T follicular helper cell (primary cell): ENCODE results near the gene LHX3.
A peak's percentile ranks its signal among the peaks of the same experiment; 100 is the strongest.
"Not testable (repeated sequence)": the region's sequence is repeated elsewhere in the genome, so short reads cannot be mapped to it uniquely, and the experiment has no call there.

Experiments
- DNase-seq: peaks from one replicate; pipeline ENCODE4 v3.0.0-alpha.2; 2020; ENCODE audit warnings: low read depth

The LHX3 gene

GRCh38 chr9:136241542-136241941 is 36.6 kb upstream of the LHX3 start:
- no peak for DNase-seq

- no peak for DNase-seq
Measured at GRCh38 chr9:136240941-136241340, 36.0 kb upstream of the LHX3 start.

- DNase-seq = no peak
Measured at GRCh38 chr9:136239983-136240330, 35.0 kb upstream of the LHX3 start.

DNA sequence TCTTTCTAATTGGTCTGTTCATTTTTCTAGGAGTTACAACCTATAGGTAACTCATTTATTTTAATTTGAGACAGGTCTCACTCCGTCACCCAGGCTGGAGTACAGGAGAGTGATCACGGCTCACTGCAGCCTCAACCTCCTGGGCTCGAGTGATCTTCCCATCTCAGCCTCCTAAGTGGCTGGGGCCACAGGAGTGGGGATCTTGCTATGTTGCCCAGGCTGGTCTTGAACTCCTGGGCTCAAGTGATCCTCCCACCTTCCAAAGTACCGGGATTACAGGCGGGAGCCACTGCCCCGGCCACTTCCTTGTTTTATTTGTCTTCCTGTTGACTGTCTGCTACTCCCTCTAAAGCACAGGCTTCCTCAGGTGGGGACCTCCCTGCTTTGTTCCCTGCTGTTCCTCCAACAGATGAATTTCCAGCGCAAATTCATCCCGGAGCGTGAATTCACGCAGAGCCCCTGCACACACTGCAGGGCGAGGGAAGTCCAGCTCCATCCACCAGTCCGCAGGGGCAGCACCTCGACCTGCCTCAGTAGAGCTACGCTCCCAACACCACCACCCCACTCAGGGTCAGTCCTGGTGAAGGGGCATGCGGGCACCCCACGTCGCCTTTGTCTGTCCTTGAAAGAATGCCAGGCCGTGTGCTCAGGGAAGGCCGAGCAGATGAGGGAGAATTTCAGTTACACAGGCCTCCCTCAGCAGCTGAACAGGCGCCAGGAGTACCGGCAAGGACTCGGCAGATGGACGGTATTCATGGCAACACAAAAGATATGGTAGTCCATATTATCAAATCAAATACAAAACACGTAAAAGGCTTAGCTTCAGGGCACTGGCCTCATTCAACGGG is 34.4 kb upstream of the LHX3 start:
- DNase-seq = no peak

DNA sequence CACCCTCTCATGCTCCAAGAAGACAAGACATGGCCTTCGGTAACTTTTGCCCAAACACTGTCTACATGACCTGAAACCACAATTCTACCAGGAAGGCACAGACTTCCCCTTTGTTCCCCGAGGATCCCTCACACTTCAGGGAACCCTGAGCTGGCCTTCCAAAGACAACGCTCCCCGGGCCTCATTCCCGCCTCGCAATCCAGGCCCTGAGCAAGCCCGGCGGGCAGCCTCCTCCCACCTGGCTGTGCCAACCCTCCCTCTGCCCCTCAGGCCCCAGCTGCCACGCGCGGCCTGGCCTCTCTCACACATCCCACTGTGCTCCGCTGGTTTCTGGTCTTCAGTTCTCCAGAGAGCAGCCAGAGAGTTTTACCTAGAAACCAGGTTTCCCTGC is 33.4 kb upstream of the LHX3 start:
- DNase-seq = no peak

DNA sequence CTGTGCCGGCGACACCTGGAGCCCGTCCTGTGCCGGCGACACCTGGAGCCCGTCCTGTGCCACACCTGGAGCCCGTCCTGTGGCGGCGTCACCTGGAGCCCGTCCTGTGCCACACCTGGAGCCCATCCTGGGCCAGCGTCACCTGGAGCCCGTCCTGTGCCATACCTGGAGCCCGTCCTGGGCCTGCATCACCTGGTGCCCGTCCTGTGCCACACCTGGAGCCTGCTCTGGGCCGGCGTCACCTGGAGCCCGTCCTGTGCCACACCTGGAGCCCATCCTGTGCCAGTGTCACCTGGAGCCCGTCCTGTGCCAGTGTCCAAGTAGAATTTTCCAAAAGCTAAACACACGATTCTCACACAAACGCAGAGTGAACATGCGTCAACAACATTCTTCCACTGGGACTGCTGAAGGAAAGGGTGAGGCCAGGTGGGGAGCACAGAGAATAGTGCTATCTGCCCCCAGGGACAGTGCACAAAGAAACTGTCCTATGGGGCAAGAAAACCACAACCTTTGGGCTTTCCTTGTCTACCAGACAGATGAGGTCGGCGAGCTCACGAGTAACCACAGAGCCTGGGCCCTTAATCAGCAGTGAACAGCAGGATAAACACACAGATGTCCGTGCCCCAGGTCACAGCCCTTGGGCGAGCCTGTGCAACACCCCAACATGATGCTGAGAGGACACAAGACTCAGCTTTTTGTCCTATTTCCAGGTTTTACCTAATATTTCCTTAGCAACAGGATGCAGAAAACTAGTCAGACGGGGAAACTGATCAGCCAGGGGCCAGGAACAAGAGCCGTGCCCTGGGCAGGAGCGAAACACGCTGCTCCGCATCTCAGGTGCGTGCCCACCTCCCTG is 32.8 kb upstream of the LHX3 start:
- DNase-seq = no peak

- DNase-seq = not testable (repeated sequence)
Measured at GRCh38 chr9:136236471-136237410, 31.8 kb upstream of the LHX3 start.

DNA sequence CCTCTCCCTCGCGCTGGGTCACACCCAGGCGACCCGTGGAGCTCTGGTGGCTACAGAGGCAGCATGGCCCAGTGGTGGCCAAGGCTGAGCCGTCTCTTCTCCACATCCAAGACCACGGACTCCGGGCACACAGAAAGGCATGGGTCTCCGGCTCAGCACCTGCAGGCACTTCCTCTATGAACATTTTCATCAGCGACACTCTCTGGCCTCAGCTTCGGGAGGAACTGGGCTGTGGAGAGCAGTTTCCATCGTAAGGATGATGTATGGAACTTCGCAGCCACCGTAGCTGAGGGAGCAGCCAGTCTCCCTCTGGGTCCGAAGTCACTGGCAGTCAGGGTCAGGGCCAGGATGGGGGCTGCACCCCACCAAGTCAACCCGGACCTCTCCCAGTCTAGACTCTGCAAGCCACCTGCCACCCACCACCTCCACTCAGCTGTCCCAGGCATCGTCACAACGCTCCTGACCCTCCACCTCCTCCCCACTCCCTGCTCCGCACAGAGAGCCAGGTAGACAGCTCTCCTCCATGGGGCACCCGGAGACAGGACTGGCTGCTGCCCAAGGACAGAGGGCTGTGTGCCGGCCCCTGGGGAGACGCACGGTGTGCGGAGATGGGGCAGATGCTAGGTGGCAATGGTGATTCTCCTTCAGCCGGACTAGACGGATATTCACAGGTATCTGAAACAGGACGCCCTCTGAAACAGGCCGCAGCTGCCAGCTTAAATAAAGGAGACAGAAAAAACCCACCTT is 31.0 kb upstream of the LHX3 start:
- no peak for DNase-seq

GRCh38 chr9:136235171-136235570 is 30.2 kb upstream of the LHX3 start:
- DNase-seq = no peak

DNA sequence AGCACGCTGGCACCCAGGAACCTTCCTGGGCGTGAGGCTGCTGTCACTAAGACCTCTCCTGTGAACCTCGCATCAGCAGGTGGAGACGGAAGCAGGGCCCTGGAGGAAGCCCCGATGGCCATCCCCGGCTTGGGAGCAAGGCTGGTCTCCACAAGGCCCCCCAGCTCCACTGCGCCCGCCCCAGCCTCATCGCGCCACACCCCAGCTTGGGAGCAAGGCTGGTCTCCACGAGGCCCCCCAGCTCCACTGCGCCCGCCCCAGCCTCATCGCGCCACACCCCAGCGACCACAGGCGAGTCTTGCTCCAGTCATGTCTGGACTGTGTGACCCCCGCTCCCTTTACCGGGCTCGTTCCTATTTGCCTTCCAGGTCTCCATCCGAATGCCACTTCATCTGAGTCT is 29.7 kb upstream of the LHX3 start:
- no peak for DNase-seq

GRCh38 chr9:136233868-136234267 is 28.9 kb upstream of the LHX3 start:
- no peak for DNase-seq

DNA sequence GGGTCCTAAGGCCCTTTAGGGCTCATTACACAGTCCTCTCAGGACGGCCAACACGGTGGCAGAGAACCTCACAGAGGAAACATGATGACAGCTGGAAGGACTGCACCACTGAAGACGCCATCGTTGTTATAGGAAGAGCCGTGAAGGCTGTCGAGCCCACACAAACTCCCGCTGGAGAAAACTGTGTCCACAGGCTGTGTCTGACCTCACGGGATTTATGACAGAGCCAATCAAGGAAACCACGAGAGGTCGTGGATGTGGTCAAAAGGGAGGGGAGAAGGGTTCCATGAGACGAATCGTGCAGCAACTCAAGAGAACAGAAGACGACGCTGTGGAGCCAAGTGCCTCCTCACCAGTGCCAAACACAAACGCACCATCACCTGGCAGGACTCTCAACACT is 28.5 kb upstream of the LHX3 start:
- no peak for DNase-seq

DNA sequence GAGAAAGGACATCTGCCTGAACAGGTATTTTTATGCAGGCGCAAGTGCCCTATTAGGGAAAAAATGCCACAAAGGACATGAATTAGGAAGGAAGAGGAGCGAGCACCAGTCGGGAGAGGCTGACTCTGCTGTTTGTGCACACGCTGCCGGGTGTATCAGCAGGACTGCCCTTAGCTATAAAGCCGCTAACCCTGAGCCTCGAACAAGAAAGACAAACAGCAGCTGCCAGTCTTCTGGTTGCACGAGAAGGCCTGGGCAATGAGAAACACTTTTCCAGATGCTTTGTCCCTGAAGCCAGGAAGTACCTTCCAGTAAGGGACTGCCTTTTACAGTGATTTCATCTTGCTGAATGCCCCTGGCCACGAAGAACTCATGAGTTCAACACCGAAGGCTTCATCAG is 28.0 kb upstream of the LHX3 start:
- DNase-seq = no peak

GRCh38 chr9:136231478-136232297 is 26.8 kb upstream of the LHX3 start:
- DNase-seq = peak; percentile 12

DNA sequence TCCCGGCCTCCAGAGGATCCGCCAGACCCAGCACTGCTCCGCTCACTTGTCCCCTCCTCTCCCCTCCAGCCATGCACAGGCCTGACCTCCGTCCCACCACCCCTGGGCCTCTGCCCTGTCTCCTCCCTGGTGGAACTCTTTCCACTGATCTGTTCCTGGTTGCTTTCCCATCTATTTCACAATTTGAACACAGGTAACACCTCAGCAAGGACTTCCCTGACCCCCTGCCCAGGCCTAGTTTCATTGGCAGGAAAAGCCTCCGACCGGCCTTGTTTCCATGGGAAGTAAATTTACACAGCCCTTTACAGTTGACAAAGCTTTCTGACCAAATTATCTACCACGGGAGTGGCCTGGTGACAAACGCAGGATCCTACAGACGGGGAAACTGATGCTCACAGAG is 25.8 kb upstream of the LHX3 start:
- DNase-seq = no peak

- DNase-seq = no peak
Measured at GRCh38 chr9:136230365-136230764, 25.4 kb upstream of the LHX3 start.

DNA sequence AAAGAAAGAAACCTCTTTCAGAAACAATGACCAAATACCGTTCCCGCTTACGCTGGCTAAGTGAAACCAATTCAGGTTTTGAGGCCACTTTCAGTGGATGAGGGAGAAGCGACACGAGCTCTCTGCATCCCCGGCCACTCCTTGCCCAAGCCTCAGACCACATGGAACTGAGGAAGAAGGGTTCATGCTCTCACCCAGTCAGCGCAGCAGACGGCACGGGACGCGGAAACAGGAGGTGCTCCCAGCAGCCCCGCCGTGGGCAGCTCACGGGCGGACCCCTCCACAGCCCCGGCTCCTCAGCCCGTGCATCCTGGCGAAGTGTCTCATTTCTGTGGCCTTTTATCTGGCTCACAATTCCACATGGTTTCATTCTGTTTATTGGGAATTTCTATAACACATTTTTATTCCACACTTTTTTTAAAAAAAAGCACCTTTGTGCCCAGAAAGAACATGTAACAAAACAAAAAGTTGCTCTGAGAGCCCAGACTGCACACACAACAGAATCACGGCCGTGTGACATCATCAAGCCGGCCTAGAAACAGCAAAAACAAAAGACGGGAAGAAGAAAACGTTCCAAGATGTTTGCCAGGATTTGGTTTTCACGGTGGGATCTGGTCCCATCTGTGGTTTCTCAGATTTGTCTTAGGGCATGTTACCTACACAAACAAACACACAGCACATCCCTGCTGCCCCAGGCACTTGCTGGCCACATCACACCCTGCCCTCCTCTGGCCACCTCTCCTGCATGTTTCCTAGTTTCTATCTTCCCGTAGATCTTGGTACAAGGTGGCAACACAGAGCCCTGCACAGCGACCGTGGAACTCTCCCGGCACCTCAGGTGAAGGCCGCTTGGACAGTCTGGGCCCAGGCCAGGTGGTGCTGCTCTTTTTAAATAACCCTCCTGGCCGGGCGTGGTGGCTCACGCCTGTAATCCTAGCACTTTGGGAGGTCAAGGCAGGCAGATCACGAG is 24.5 kb upstream of the LHX3 start:
- DNase-seq = no peak

DNA sequence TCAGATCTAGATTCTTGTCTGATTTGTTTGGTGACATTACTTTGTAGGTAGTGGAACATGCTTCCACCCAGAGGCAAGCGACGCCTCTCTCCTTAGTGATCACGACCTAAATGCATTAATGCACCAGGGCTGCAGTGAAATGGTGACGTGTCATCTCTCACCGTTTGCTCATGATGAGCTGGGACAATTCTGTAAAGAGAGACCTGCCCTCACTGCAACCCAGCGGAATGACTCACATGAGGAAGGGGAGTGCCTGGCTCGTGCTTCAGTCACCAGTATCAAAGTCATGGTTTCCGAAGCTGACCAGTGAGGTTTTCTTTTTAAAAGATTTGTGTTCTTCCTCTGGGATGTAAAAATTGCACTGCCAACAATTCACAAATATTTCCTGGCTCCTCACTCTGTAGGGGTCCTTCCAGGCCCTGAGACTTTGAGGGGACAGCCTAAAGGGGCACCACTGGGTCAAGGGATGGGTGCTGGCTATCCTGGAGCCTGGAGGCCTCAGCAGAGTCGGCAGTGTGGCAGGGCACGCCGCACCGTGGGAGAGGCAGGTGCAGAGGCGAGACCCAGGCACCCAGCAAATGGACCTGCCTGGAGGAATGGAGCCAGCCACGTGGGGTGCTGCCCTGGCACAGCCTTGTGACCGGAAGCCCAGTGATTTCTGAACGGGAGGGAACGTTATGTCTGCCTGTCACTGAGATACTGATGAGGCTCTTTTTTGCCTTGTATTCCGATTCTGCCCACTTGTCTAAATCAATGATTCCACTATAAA is 23.4 kb upstream of the LHX3 start:
- DNase-seq = no peak
